HepG2 (cell line): ENCODE results near the gene MYO7A. TPM values are rescaled to one million over a fixed set of nuclear protein-coding genes. Genes with fewer than 3 reads are reported as not detected.

Source experiments
- FOSL1 ChIP-seq: sonication (generic); formaldehyde crosslinking; IDR thresholded peaks from 2 replicates; pipeline ENCODE4 v1.9.0; 2021; ENCODE audit warnings: missing genetic modification reagents, borderline replicate concordance
- PHF5A ChIP-seq: IDR thresholded peaks from one replicate; pipeline ENCODE4 v1.6.1; 2018; ENCODE audit warnings: low read depth, missing genetic modification reagents; ENCODE audit not compliant: unreplicated experiment
- POLR2G ChIP-seq: fragments of 200-400 bp; formaldehyde crosslinking; IDR thresholded peaks from 2 replicates; pipeline ENCODE4 v1.6.1; 2018; ENCODE audit warnings: mild to moderate bottlenecking, low read depth, low read length, moderate library complexity
- ZFX ChIP-seq: sonication (generic); formaldehyde crosslinking; IDR thresholded peaks from 2 replicates; pipeline ENCODE4 v1.4.0; 2020; ENCODE audit warnings: mild to moderate bottlenecking, low read depth, missing genetic modification reagents, moderate library complexity
- ZKSCAN1 ChIP-seq: fragments of 150-350 bp; IDR thresholded peaks from 2 replicates; pipeline ENCODE4 v1.6.1; 2014; ENCODE audit warnings: low read length
- ZNF33B ChIP-seq: sonication (generic); formaldehyde crosslinking; IDR thresholded peaks from 2 replicates; pipeline ENCODE4 v1.5.1; 2020; ENCODE audit warnings: mild to moderate bottlenecking, missing genetic modification reagents
- ZNF570 ChIP-seq: sonication (generic); formaldehyde crosslinking; IDR thresholded peaks from 2 replicates; pipeline ENCODE4 v1.4.0; 2020; ENCODE audit warnings: mild to moderate bottlenecking, missing genetic modification reagents, borderline replicate concordance
- ZNF766 ChIP-seq: sonication (generic); formaldehyde crosslinking; IDR thresholded peaks from 2 replicates; pipeline ENCODE4 v1.5.0; 2020; ENCODE audit warnings: missing genetic modification reagents, borderline replicate concordance
- polyA plus RNA-seq, 8 experiments: library from polyadenylated mRNA; depleted of rRNA in 3 of 8; stranded (reverse) in 7 of 8; unstranded in 1 of 8; fragments of >200 nt; fragmentation: Illumina TruSeq in 4 of 8; extraction: Trizol in 4 of 8; gene quantifications; 2 replicates each; pipeline versions ENCODE4 v1.2.1 to v1.2.3, GENCODE V29; 2011 to 2016; ENCODE audit warnings: low read depth in 4 of 8, missing spikeins in 1 of 8, mixed read lengths in 1 of 8; ENCODE audit not compliant: insufficient read depth in 1 of 8
- total RNA-seq, 5 experiments: library from RNA; depleted of rRNA; stranded (reverse); fragments of >200 nt; fragmentation: Illumina TruSeq; extraction: Trizol; gene quantifications; 2 replicates each; pipeline ENCODE4 v1.2.3, GENCODE V29; 2016; ENCODE audit warnings: low read depth in 1 of 5
- TF ChIP-seq, protein P1 (sequence below): sonication (generic); formaldehyde crosslinking; IDR thresholded peaks from 2 replicates; pipeline ENCODE4 v1.4.0; 2020; ENCODE audit warnings: low read depth, mild to moderate bottlenecking, missing genetic modification reagents
- TF ChIP-seq, protein P2 (sequence below): IDR thresholded peaks from 2 replicates; pipeline ENCODE4 v1.6.1; 2016; ENCODE audit warnings: missing compliant biosample characterization, missing genetic modification reagents, borderline replicate concordance
- TF ChIP-seq, protein P3 (sequence below): sonication (generic); formaldehyde crosslinking; IDR thresholded peaks from 2 replicates; pipeline ENCODE4 v1.8.0; 2023; ENCODE audit warnings: mild to moderate bottlenecking, missing genetic modification reagents
- TF ChIP-seq, protein P4 (sequence below): sonication (generic); formaldehyde crosslinking; IDR thresholded peaks from 2 replicates; pipeline ENCODE4 v1.4.0; 2020; ENCODE audit warnings: missing genetic modification reagents
- TF ChIP-seq, protein P5 (sequence below): sonication (generic); formaldehyde crosslinking; IDR thresholded peaks from 2 replicates; pipeline ENCODE4 v1.4.0; 2020; ENCODE audit warnings: missing genetic modification reagents, mild to moderate bottlenecking, borderline replicate concordance

MYO7A gene
- total and polyA plus RNA-seq, 2 of the 13 experiments (the other 11 are each of a cell fraction or from before 2014, with no cell fraction given): 7.5 to 10.0 TPM

DNA sequence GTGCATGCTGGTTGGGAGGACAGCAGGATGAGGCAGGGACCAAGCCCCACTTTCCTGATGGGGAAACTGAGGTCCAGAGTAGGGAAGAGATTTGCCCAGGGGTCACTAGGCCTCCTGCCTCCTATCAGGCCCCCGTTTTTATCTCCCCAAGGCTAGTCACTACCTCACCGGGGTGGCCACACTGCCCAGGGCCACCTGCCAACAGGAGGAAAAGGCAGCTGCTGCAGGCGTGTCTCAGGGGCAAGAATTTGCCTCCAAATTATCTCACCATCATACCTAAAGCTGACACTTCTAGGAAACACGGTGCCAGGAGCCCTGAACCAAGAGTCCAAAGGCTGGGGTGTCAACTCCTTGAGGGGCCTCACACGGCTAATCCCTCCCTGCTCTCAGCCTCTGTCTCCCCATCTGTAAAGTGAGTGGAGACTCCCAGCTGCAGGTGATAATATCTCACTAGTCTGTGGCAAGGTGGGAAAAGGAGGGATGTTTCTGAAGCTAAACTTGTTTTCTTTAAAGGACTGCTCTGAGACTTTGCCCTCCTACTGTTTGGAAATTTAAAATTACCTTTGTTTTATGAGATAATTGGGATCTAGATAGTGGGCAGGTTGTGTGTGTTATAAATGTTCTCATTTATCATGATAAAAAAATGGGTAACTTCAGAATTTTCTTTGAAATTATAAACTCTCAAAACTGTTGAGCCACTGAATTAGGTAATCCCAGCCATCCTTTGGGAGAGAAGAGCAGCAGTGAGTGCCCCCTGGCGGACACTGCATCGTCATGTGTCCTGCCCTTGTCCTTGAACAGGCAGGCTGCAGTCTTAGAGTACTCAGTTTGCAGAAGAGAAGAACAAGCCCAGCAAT lies 60.0 kb downstream of the MYO7A start (continued):
- TF ChIP-seq, protein P1, sequence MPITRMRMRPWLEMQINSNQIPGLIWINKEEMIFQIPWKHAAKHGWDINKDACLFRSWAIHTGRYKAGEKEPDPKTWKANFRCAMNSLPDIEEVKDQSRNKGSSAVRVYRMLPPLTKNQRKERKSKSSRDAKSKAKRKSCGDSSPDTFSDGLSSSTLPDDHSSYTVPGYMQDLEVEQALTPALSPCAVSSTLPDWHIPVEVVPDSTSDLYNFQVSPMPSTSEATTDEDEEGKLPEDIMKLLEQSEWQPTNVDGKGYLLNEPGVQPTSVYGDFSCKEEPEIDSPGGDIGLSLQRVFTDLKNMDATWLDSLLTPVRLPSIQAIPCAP (CRISPR knock-in tag): no peak
- TF ChIP-seq, protein P2, sequence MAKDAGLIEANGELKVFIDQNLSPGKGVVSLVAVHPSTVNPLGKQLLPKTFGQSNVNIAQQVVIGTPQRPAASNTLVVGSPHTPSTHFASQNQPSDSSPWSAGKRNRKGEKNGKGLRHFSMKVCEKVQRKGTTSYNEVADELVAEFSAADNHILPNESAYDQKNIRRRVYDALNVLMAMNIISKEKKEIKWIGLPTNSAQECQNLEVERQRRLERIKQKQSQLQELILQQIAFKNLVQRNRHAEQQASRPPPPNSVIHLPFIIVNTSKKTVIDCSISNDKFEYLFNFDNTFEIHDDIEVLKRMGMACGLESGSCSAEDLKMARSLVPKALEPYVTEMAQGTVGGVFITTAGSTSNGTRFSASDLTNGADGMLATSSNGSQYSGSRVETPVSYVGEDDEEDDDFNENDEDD (CRISPR knock-in tag): no peak
- TF ChIP-seq ZNF766 (CRISPR knock-in tag) (no peak), ZFX (no peak), ZNF570 (CRISPR knock-in tag) (no peak), ZNF33B (CRISPR knock-in tag) (no peak), FOSL1 (CRISPR knock-in tag) (no peak), PHF5A (CRISPR knock-in tag) (no peak), POLR2G (no peak), ZKSCAN1 (no peak)
- TF ChIP-seq, protein P3, sequence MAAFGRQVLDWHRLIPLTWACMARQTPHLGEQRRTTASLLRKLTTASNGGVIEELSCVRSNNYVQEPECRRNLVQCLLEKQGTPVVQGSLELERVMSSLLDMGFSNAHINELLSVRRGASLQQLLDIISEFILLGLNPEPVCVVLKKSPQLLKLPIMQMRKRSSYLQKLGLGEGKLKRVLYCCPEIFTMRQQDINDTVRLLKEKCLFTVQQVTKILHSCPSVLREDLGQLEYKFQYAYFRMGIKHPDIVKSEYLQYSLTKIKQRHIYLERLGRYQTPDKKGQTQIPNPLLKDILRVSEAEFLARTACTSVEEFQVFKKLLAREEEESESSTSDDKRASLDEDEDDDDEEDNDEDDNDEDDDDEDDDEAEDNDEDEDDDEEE: no peak
- TF ChIP-seq, protein P4, sequence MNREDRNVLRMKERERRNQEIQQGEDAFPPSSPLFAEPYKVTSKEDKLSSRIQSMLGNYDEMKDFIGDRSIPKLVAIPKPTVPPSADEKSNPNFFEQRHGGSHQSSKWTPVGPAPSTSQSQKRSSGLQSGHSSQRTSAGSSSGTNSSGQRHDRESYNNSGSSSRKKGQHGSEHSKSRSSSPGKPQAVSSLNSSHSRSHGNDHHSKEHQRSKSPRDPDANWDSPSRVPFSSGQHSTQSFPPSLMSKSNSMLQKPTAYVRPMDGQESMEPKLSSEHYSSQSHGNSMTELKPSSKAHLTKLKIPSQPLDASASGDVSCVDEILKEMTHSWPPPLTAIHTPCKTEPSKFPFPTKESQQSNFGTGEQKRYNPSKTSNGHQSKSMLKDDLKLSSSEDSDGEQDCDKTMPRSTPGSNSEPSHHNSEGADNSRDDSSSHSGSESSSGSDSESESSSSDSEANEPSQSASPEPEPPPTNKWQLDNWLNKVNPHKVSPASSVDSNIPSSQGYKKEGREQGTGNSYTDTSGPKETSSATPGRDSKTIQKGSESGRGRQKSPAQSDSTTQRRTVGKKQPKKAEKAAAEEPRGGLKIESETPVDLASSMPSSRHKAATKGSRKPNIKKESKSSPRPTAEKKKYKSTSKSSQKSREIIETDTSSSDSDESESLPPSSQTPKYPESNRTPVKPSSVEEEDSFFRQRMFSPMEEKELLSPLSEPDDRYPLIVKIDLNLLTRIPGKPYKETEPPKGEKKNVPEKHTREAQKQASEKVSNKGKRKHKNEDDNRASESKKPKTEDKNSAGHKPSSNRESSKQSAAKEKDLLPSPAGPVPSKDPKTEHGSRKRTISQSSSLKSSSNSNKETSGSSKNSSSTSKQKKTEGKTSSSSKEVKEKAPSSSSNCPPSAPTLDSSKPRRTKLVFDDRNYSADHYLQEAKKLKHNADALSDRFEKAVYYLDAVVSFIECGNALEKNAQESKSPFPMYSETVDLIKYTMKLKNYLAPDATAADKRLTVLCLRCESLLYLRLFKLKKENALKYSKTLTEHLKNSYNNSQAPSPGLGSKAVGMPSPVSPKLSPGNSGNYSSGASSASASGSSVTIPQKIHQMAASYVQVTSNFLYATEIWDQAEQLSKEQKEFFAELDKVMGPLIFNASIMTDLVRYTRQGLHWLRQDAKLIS (CRISPR knock-in tag): no peak
- TF ChIP-seq, protein P5, sequence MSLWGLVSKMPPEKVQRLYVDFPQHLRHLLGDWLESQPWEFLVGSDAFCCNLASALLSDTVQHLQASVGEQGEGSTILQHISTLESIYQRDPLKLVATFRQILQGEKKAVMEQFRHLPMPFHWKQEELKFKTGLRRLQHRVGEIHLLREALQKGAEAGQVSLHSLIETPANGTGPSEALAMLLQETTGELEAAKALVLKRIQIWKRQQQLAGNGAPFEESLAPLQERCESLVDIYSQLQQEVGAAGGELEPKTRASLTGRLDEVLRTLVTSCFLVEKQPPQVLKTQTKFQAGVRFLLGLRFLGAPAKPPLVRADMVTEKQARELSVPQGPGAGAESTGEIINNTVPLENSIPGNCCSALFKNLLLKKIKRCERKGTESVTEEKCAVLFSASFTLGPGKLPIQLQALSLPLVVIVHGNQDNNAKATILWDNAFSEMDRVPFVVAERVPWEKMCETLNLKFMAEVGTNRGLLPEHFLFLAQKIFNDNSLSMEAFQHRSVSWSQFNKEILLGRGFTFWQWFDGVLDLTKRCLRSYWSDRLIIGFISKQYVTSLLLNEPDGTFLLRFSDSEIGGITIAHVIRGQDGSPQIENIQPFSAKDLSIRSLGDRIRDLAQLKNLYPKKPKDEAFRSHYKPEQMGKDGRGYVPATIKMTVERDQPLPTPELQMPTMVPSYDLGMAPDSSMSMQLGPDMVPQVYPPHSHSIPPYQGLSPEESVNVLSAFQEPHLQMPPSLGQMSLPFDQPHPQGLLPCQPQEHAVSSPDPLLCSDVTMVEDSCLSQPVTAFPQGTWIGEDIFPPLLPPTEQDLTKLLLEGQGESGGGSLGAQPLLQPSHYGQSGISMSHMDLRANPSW (CRISPR knock-in tag): no peak
